ENCODE results near the gene CACNA2D4.

The CACNA2D4 gene

GRCh38 chr12:1803736-1804135, 114.7 kb downstream of the CACNA2D4 start:
- Histone ChIP-seq H3K4me1 (ENCODE audit: control insufficient read depth in 1 of 2, insufficient read depth in 2 of 2, low read length in 2 of 2) (peaks cover 14 to 21% of the 10 kb centered on the region in 2 donors), H3K27me3 (ENCODE audit: control insufficient read depth in 1 of 2, insufficient read depth in 2 of 2, low read length in 2 of 2) (no peaks in the 10 kb centered on the region), H3K4me3 (ENCODE audit: low read depth in 1 of 2, low read length in 2 of 2) (no peak overlapping the region), H3K9me3 (ENCODE audit: control insufficient read depth in 1 of 2, low read length in 2 of 2) (no peaks in the 10 kb centered on the region), H3K36me3 (ENCODE audit: control insufficient read depth in 1 of 2, insufficient read depth in 2 of 2, low read length in 2 of 2) (no peaks in the 10 kb centered on the region), H3K27ac (ENCODE audit: low read depth, low read length) (no peak overlapping the region), H3K9ac (ENCODE audit: low read depth in 1 of 2, low read length in 2 of 2) (no peak overlapping the region)

- Histone ChIP-seq H3K9ac (ENCODE audit: low read depth in 1 of 2, low read length in 2 of 2) (no peak overlapping the region), H3K27me3 (ENCODE audit: control insufficient read depth in 1 of 2, insufficient read depth in 2 of 2, low read length in 2 of 2) (no peaks in the 10 kb centered on the region), H3K27ac (ENCODE audit: low read depth, low read length) (no peak overlapping the region), H3K9me3 (ENCODE audit: control insufficient read depth in 1 of 2, low read length in 2 of 2) (no peaks in the 10 kb centered on the region), H3K36me3 (ENCODE audit: control insufficient read depth in 1 of 2, insufficient read depth in 2 of 2, low read length in 2 of 2) (no peaks in the 10 kb centered on the region), H3K4me1 (ENCODE audit: control insufficient read depth in 1 of 2, insufficient read depth in 2 of 2, low read length in 2 of 2) (peaks cover 8 to 18% of the 10 kb centered on the region in 2 donors), H3K4me3 (ENCODE audit: low read depth in 1 of 2, low read length in 2 of 2) (no peak overlapping the region)
These were observed 117.0 kb downstream of the CACNA2D4 start for GRCh38 chr12:1801303-1801975.

- H3K27ac ChIP-seq (ENCODE audit: low read depth, low read length): no peak overlapping the region
- H3K9ac ChIP-seq (ENCODE audit: low read depth in 1 of 2, low read length in 2 of 2): no peak overlapping the region
- H3K36me3 ChIP-seq (ENCODE audit: control insufficient read depth in 1 of 2, insufficient read depth in 2 of 2, low read length in 2 of 2): no peaks in the 10 kb centered on the region
- H3K27me3 ChIP-seq (ENCODE audit: control insufficient read depth in 1 of 2, insufficient read depth in 2 of 2, low read length in 2 of 2): no peaks in the 10 kb centered on the region
- H3K4me3 ChIP-seq (ENCODE audit: low read depth in 1 of 2, low read length in 2 of 2): no peak overlapping the region
- peaks cover 3 to 15% of the 10 kb centered on the region in 2 donors for H3K4me1 ChIP-seq (ENCODE audit: control insufficient read depth in 1 of 2, insufficient read depth in 2 of 2, low read length in 2 of 2)
- H3K9me3 ChIP-seq (ENCODE audit: control insufficient read depth in 1 of 2, low read length in 2 of 2): no peaks in the 10 kb centered on the region
These were observed 117.8 kb downstream of the CACNA2D4 start for GRCh38 chr12:1800401-1801302.

GRCh38 chr12:1799882-1800400, 118.5 kb downstream of the CACNA2D4 start:
- H3K9ac ChIP-seq (ENCODE audit: low read depth in 1 of 2, low read length in 2 of 2): no peak overlapping the region
- no peaks in the 10 kb centered on the region for H3K9me3 ChIP-seq (ENCODE audit: control insufficient read depth in 1 of 2, low read length in 2 of 2)
- H3K36me3 ChIP-seq (ENCODE audit: control insufficient read depth in 1 of 2, insufficient read depth in 2 of 2, low read length in 2 of 2): no peaks in the 10 kb centered on the region
- no peak overlapping the region for H3K27ac ChIP-seq (ENCODE audit: low read depth, low read length)
- no peak overlapping the region for H3K4me3 ChIP-seq (ENCODE audit: low read depth in 1 of 2, low read length in 2 of 2)
- peaks cover 4 to 15% of the 10 kb centered on the region in 2 donors for H3K4me1 ChIP-seq (ENCODE audit: control insufficient read depth in 1 of 2, insufficient read depth in 2 of 2, low read length in 2 of 2)
- no peaks in the 10 kb centered on the region for H3K27me3 ChIP-seq (ENCODE audit: control insufficient read depth in 1 of 2, insufficient read depth in 2 of 2, low read length in 2 of 2)

- Histone ChIP-seq H3K4me3 (ENCODE audit: low read depth in 1 of 2, low read length in 2 of 2) (no peak overlapping the region), H3K27me3 (ENCODE audit: control insufficient read depth in 1 of 2, insufficient read depth in 2 of 2, low read length in 2 of 2) (no peaks in the 10 kb centered on the region), H3K36me3 (ENCODE audit: control insufficient read depth in 1 of 2, insufficient read depth in 2 of 2, low read length in 2 of 2) (no peaks in the 10 kb centered on the region), H3K9ac (ENCODE audit: low read depth in 1 of 2, low read length in 2 of 2) (no peak overlapping the region), H3K27ac (ENCODE audit: low read depth, low read length) (no peak overlapping the region), H3K9me3 (ENCODE audit: control insufficient read depth in 1 of 2, low read length in 2 of 2) (no peaks in the 10 kb centered on the region), H3K4me1 (ENCODE audit: control insufficient read depth in 1 of 2, insufficient read depth in 2 of 2, low read length in 2 of 2) (peaks cover 4 to 15% of the 10 kb centered on the region in 2 donors)
These were observed 119.2 kb downstream of the CACNA2D4 start for GRCh38 chr12:1799051-1799881.

GRCh38 chr12:1798641-1799020, 119.8 kb downstream of the CACNA2D4 start:
- peaks cover 4 to 15% of the 10 kb centered on the region in 2 donors for H3K4me1 ChIP-seq (ENCODE audit: control insufficient read depth in 1 of 2, insufficient read depth in 2 of 2, low read length in 2 of 2)
- no peaks in the 10 kb centered on the region for H3K36me3 ChIP-seq (ENCODE audit: control insufficient read depth in 1 of 2, insufficient read depth in 2 of 2, low read length in 2 of 2)
- H3K27me3 ChIP-seq (ENCODE audit: control insufficient read depth in 1 of 2, insufficient read depth in 2 of 2, low read length in 2 of 2): no peaks in the 10 kb centered on the region
- no peak overlapping the region for H3K27ac ChIP-seq (ENCODE audit: low read depth, low read length)
- H3K9ac ChIP-seq (ENCODE audit: low read depth in 1 of 2, low read length in 2 of 2): no peak overlapping the region
- no peak overlapping the region for H3K4me3 ChIP-seq (ENCODE audit: low read depth in 1 of 2, low read length in 2 of 2)
- no peaks in the 10 kb centered on the region for H3K9me3 ChIP-seq (ENCODE audit: control insufficient read depth in 1 of 2, low read length in 2 of 2)

GRCh38 chr12:1797991-1798640, 120.3 kb downstream of the CACNA2D4 start:
- Histone ChIP-seq H3K9me3 (ENCODE audit: control insufficient read depth in 1 of 2, low read length in 2 of 2) (no peaks in the 10 kb centered on the region), H3K9ac (ENCODE audit: low read depth in 1 of 2, low read length in 2 of 2) (no peak overlapping the region), H3K4me3 (ENCODE audit: low read depth in 1 of 2, low read length in 2 of 2) (no peak overlapping the region), H3K27me3 (ENCODE audit: control insufficient read depth in 1 of 2, insufficient read depth in 2 of 2, low read length in 2 of 2) (no peaks in the 10 kb centered on the region), H3K27ac (ENCODE audit: low read depth, low read length) (no peak overlapping the region), H3K4me1 (ENCODE audit: control insufficient read depth in 1 of 2, insufficient read depth in 2 of 2, low read length in 2 of 2) (peaks cover 4 to 15% of the 10 kb centered on the region in 2 donors), H3K36me3 (ENCODE audit: control insufficient read depth in 1 of 2, insufficient read depth in 2 of 2, low read length in 2 of 2) (no peaks in the 10 kb centered on the region)

GRCh38 chr12:1797011-1797901, 121.2 kb downstream of the CACNA2D4 start:
- Histone ChIP-seq H3K9ac (ENCODE audit: low read depth in 1 of 2, low read length in 2 of 2) (peak overlapping the region; percentile 88 to 92), H3K9me3 (ENCODE audit: control insufficient read depth in 1 of 2, low read length in 2 of 2) (no peaks in the 10 kb centered on the region), H3K27ac (ENCODE audit: low read depth, low read length) (peak overlapping the region; percentile 73), H3K4me3 (ENCODE audit: low read depth in 1 of 2, low read length in 2 of 2) (peak overlapping the region; percentile 80 to 96), H3K36me3 (ENCODE audit: control insufficient read depth in 1 of 2, insufficient read depth in 2 of 2, low read length in 2 of 2) (no peaks in the 10 kb centered on the region), H3K27me3 (ENCODE audit: control insufficient read depth in 1 of 2, insufficient read depth in 2 of 2, low read length in 2 of 2) (no peaks in the 10 kb centered on the region), H3K4me1 (ENCODE audit: control insufficient read depth in 1 of 2, insufficient read depth in 2 of 2, low read length in 2 of 2) (peaks cover 4 to 15% of the 10 kb centered on the region in 2 donors)

Measured in duodenal mucosa (tissue), 2 donors.